Mesothelial cell of epicardium (in vitro differentiated cells): ENCODE results near the gene OR51D1. TPM values are rescaled to one million over a fixed set of nuclear protein-coding genes. Genes with fewer than 3 reads are reported as not detected.

Experiments used
- DNase-seq, 2 experiments: peaks; one replicate each; pipeline ENCODE4 v3.0.0; 2021; ENCODE audit warnings: low spot score in 2 of 2; ENCODE audit not compliant: unreplicated experiment in 2 of 2
- H3K27ac Mint-ChIP-seq: 2 replicates; pipeline ENCODE4 v1.8.0; 2021; ENCODE audit warnings: mixed read lengths
- H3K27me3 Mint-ChIP-seq: 2 replicates; pipeline ENCODE4 v1.8.0; 2021; ENCODE audit warnings: low read depth, mixed read lengths
- H3K36me3 Mint-ChIP-seq: 2 replicates; pipeline ENCODE4 v1.8.0; 2021; ENCODE audit warnings: mixed read lengths
- H3K4me1 Mint-ChIP-seq: 2 replicates; pipeline ENCODE4 v1.8.0; 2021; ENCODE audit warnings: mixed read lengths
- H3K4me3 Mint-ChIP-seq: 2 replicates; pipeline ENCODE4 v1.8.0; 2021; ENCODE audit warnings: mild to moderate bottlenecking, moderate library complexity, mixed read lengths
- H3K9me3 Mint-ChIP-seq: 2 replicates; pipeline ENCODE4 v1.8.0; 2021; ENCODE audit warnings: mixed read lengths
- CTCF ChIP-seq: fragments of 200-600 bp; sonication (generic); IDR thresholded peaks from one replicate; pipeline ENCODE4 v1.5.0; 2021; ENCODE audit warnings: antibody characterized with exemption; ENCODE audit not compliant: unreplicated experiment
- total RNA-seq: library from RNA; stranded (reverse); gene quantifications from 3 replicates; pipeline ENCODE4 v1.2.1, GENCODE V29; 2021

OR51D1 gene
- total RNA-seq, 1 donor from 2014 or later: not detected

GRCh38 chr11:4645974-4646373 lies 8.7 kb downstream of the OR51D1 start:
- H3K36me3 Mint-ChIP-seq: no peaks in the 10 kb centered on the region
- DNase-seq: no peak
- peaks cover 17% of the 10 kb centered on the region for H3K4me1 Mint-ChIP-seq
- no peak overlapping the region for H3K4me3 Mint-ChIP-seq
- H3K9me3 Mint-ChIP-seq: no peaks in the 10 kb centered on the region
- no peak overlapping the region for H3K27ac Mint-ChIP-seq
- peaks cover 10% of the 10 kb centered on the region for H3K27me3 Mint-ChIP-seq
- TF ChIP-seq CTCF: no peak

GRCh38 chr11:4647766-4648165 lies 10.5 kb downstream of the OR51D1 start:
- no peak overlapping the region for H3K4me3 Mint-ChIP-seq
- H3K36me3 Mint-ChIP-seq: no peaks in the 10 kb centered on the region
- TF ChIP-seq CTCF: no peak
- peaks cover 10% of the 10 kb centered on the region for H3K27me3 Mint-ChIP-seq
- no peak for DNase-seq
- H3K27ac Mint-ChIP-seq: no peak overlapping the region
- H3K9me3 Mint-ChIP-seq: no peaks in the 10 kb centered on the region
- peaks cover 4% of the 10 kb centered on the region for H3K4me1 Mint-ChIP-seq

GRCh38 chr11:4654635-4655369 lies 17.5 kb downstream of the OR51D1 start:
- Mint-ChIP-seq H3K4me3 (no peak overlapping the region), H3K27me3 (peaks cover 13% of the 10 kb centered on the region), H3K27ac (no peak overlapping the region), H3K9me3 (no peaks in the 10 kb centered on the region), H3K4me1 (peaks cover 10% of the 10 kb centered on the region), H3K36me3 (no peaks in the 10 kb centered on the region)
- no peak for TF ChIP-seq CTCF
- no peak for DNase-seq

- Mint-ChIP-seq H3K27ac (peak overlapping the region; percentile 88), H3K4me1 (peaks cover 10% of the 10 kb centered on the region), H3K36me3 (no peaks in the 10 kb centered on the region), H3K9me3 (no peaks in the 10 kb centered on the region), H3K4me3 (no peak overlapping the region), H3K27me3 (peaks cover 4% of the 10 kb centered on the region)
- DNase-seq: no peak
- TF ChIP-seq CTCF: no peak
These were observed 21.6 kb downstream of the OR51D1 start for GRCh38 chr11:4658629-4659445.

GRCh38 chr11:4662876-4663275 lies 25.6 kb downstream of the OR51D1 start:
- no peak for TF ChIP-seq CTCF
- Mint-ChIP-seq H3K36me3 (no peaks in the 10 kb centered on the region), H3K27me3 (peaks cover 5% of the 10 kb centered on the region), H3K9me3 (no peaks in the 10 kb centered on the region), H3K4me1 (peaks cover 12% of the 10 kb centered on the region), H3K4me3 (no peak overlapping the region), H3K27ac (no peak overlapping the region)
- no peak for DNase-seq
